Measurements from ENCODE around the gene ADNP2.

Gene ADNP2

GRCh38 chr18:80088823-80089222 is 20.2 kb upstream of the ADNP2 start:
- Mint-ChIP-seq H3K36me3 (peaks cover 6% of the 10 kb centered on the region), H3K9me3 (peaks cover 20% of the 10 kb centered on the region), H3K27me3 (peaks cover 5% of the 10 kb centered on the region), H3K27ac (no peak overlapping the region), H3K4me1 (no peaks in the 10 kb centered on the region), H3K4me3 (no peak overlapping the region)
- ATAC-seq (ENCODE audit: low read depth) (no peak), DNase-seq (ENCODE audit: low spot score in 2 of 2) (no peak)

GRCh38 chr18:80095414-80095813 is 13.6 kb upstream of the ADNP2 start:
- Mint-ChIP-seq H3K9me3 (no peaks in the 10 kb centered on the region), H3K27ac (no peak overlapping the region), H3K36me3 (peaks cover 2% of the 10 kb centered on the region), H3K4me1 (no peaks in the 10 kb centered on the region), H3K27me3 (peaks cover 1% of the 10 kb centered on the region), H3K4me3 (no peak overlapping the region)
- ATAC-seq (ENCODE audit: low read depth) (no peak), DNase-seq (ENCODE audit: low spot score in 2 of 2) (no peak)

GRCh38 chr18:80096032-80096565 is 13.0 kb upstream of the ADNP2 start:
- ATAC-seq (ENCODE audit: low read depth) = no peak
- Mint-ChIP-seq H3K9me3 (peaks cover 3% of the 10 kb centered on the region), H3K4me1 (no peaks in the 10 kb centered on the region), H3K4me3 (no peak overlapping the region), H3K27ac (no peak overlapping the region), H3K27me3 (peaks cover 1% of the 10 kb centered on the region), H3K36me3 (peaks cover 3% of the 10 kb centered on the region)
- DNase-seq (ENCODE audit: low spot score in 2 of 2) = no peak

- Mint-ChIP-seq H3K4me3 (no peak overlapping the region), H3K27ac (no peak overlapping the region), H3K27me3 (peaks cover 1% of the 10 kb centered on the region), H3K4me1 (no peaks in the 10 kb centered on the region), H3K36me3 (peaks cover 3% of the 10 kb centered on the region), H3K9me3 (peaks cover 6% of the 10 kb centered on the region)
- DNase-seq (ENCODE audit: low spot score in 2 of 2) (no peak), ATAC-seq (ENCODE audit: low read depth) (no peak)
These were observed 11.9 kb upstream of the ADNP2 start for GRCh38 chr18:80097201-80097600.

GRCh38 chr18:80103231-80103630 is 5.8 kb upstream of the ADNP2 start:
- Mint-ChIP-seq H3K27me3 (no peaks in the 10 kb centered on the region), H3K9me3 (peaks cover 7% of the 10 kb centered on the region), H3K27ac (no peak overlapping the region), H3K4me3 (no peak overlapping the region), H3K4me1 (peaks cover 33% of the 10 kb centered on the region), H3K36me3 (peaks cover 2% of the 10 kb centered on the region)
- ATAC-seq (ENCODE audit: low read depth) (no peak), DNase-seq (ENCODE audit: low spot score in 2 of 2) (no peak)

- Mint-ChIP-seq H3K27me3 (no peaks in the 10 kb centered on the region), H3K4me1 (peaks cover 33% of the 10 kb centered on the region), H3K36me3 (peaks cover 2% of the 10 kb centered on the region), H3K4me3 (no peak overlapping the region), H3K9me3 (peaks cover 7% of the 10 kb centered on the region), H3K27ac (peak overlapping the region; percentile 19)
- DNase-seq (ENCODE audit: low spot score in 2 of 2) (no peak), ATAC-seq (ENCODE audit: low read depth) (no peak)
These were observed 4.7 kb upstream of the ADNP2 start for GRCh38 chr18:80104364-80104779.

- no peak for DNase-seq (ENCODE audit: low spot score in 2 of 2)
- peak; percentile 13 for ATAC-seq (ENCODE audit: low read depth)
- Mint-ChIP-seq H3K27ac (peak overlapping the region; percentile 37), H3K36me3 (peaks cover 3% of the 10 kb centered on the region), H3K9me3 (peaks cover 7% of the 10 kb centered on the region), H3K27me3 (no peaks in the 10 kb centered on the region), H3K4me3 (peak overlapping the region; percentile 36), H3K4me1 (peaks cover 37% of the 10 kb centered on the region)
These were observed 3.5 kb upstream of the ADNP2 start for GRCh38 chr18:80105369-80106167.

- H3K4me1 Mint-ChIP-seq = peaks cover 40% of the 10 kb centered on the region
- peak overlapping the region; percentile 37 for H3K27ac Mint-ChIP-seq
- no peak overlapping the region for H3K4me3 Mint-ChIP-seq
- DNase-seq (ENCODE audit: low spot score in 2 of 2) (no peak), ATAC-seq (ENCODE audit: low read depth) (no peak)
- H3K27me3 Mint-ChIP-seq = no peaks in the 10 kb centered on the region
- H3K9me3 Mint-ChIP-seq = peaks cover 3% of the 10 kb centered on the region
- peaks cover 2% of the 10 kb centered on the region for H3K36me3 Mint-ChIP-seq
These were observed 2.5 kb upstream of the ADNP2 start for GRCh38 chr18:80106482-80107051.

- Mint-ChIP-seq H3K36me3 (peaks cover 2% of the 10 kb centered on the region), H3K9me3 (peaks cover 2% of the 10 kb centered on the region), H3K27ac (peak overlapping the region; percentile 93), H3K4me1 (peaks cover 40% of the 10 kb centered on the region), H3K4me3 (no peak overlapping the region), H3K27me3 (no peaks in the 10 kb centered on the region)
- DNase-seq (ENCODE audit: low spot score in 2 of 2) (no peak), ATAC-seq (ENCODE audit: low read depth) (no peak)
These were observed 1.6 kb upstream of the ADNP2 start for GRCh38 chr18:80107426-80107825.

- Mint-ChIP-seq H3K9me3 (peaks cover 2% of the 10 kb centered on the region), H3K4me1 (peaks cover 40% of the 10 kb centered on the region), H3K27me3 (no peaks in the 10 kb centered on the region), H3K36me3 (peaks cover 2% of the 10 kb centered on the region), H3K4me3 (peak overlapping the region; percentile 54), H3K27ac (peak overlapping the region; percentile 93)
- no peak for ATAC-seq (ENCODE audit: low read depth)
- no peak for DNase-seq (ENCODE audit: low spot score in 2 of 2)
These were observed 933 bp upstream of the ADNP2 start for GRCh38 chr18:80108121-80108536.

- Mint-ChIP-seq H3K36me3 (peaks cover 5% of the 10 kb centered on the region), H3K9me3 (peaks cover 2% of the 10 kb centered on the region), H3K4me3 (peak overlapping the region; percentile 86), H3K27me3 (no peaks in the 10 kb centered on the region), H3K4me1 (peaks cover 47% of the 10 kb centered on the region), H3K27ac (peak overlapping the region; percentile 93)
- DNase-seq (ENCODE audit: low spot score in 2 of 2) (peak in 1 of 2 donors; percentile 23), ATAC-seq (ENCODE audit: low read depth) (no peak)
These were observed 615 bp downstream of the ADNP2 start for GRCh38 chr18:80109676-80110078.

- H3K27ac Mint-ChIP-seq = no peak overlapping the region
- ATAC-seq (ENCODE audit: low read depth) (no peak), DNase-seq (ENCODE audit: low spot score in 2 of 2) (no peak)
- peaks cover 27% of the 10 kb centered on the region for H3K4me1 Mint-ChIP-seq
- no peaks in the 10 kb centered on the region for H3K27me3 Mint-ChIP-seq
- no peak overlapping the region for H3K4me3 Mint-ChIP-seq
- H3K36me3 Mint-ChIP-seq = peaks cover 7% of the 10 kb centered on the region
- peaks cover 2% of the 10 kb centered on the region for H3K9me3 Mint-ChIP-seq
These were observed 3.7 kb downstream of the ADNP2 start for GRCh38 chr18:80112624-80113248.

GRCh38 chr18:80115035-80115434 is 6.0 kb downstream of the ADNP2 start:
- Mint-ChIP-seq H3K4me1 (peaks cover 23% of the 10 kb centered on the region), H3K27ac (no peak overlapping the region), H3K9me3 (no peaks in the 10 kb centered on the region), H3K4me3 (no peak overlapping the region), H3K36me3 (peaks cover 16% of the 10 kb centered on the region), H3K27me3 (no peaks in the 10 kb centered on the region)
- no peak for DNase-seq (ENCODE audit: low spot score in 2 of 2)
- peak; percentile 54 for ATAC-seq (ENCODE audit: low read depth)

- no peak for DNase-seq (ENCODE audit: low spot score in 2 of 2)
- H3K27ac Mint-ChIP-seq = no peak overlapping the region
- H3K4me1 Mint-ChIP-seq = peaks cover 15% of the 10 kb centered on the region
- H3K27me3 Mint-ChIP-seq = no peaks in the 10 kb centered on the region
- H3K4me3 Mint-ChIP-seq = no peak overlapping the region
- no peaks in the 10 kb centered on the region for H3K9me3 Mint-ChIP-seq
- ATAC-seq (ENCODE audit: low read depth) = no peak
- peaks cover 25% of the 10 kb centered on the region for H3K36me3 Mint-ChIP-seq
These were observed 10.0 kb downstream of the ADNP2 start for GRCh38 chr18:80119111-80119510.

Measured in memory B cell (primary cell).